Measurements from ENCODE around the gene TBP. TPM values are rescaled to one million over a fixed set of nuclear protein-coding genes. Genes with fewer than 3 reads are reported as not detected.

Gene TBP
- total and polyA plus RNA-seq, 2 of the 13 experiments (the other 11 are each of a cell fraction or from before 2014, with no cell fraction given), result 21.7 to 28.1 TPM

GRCh38 chr6:170554013-170554795 is at the start of gene TBP (continued):
- TF ChIP-seq ZBTB7B (CRISPR knock-in tag; IDR thresholded peaks at IDR 0.05), result peak; percentile 45; the same call in 1 of the 2 replicates
- peak; percentile 99 for TF ChIP-seq SAP130 (CRISPR knock-in tag; IDR thresholded peaks at IDR 0.05; ENCODE audit: low read depth)
- TF ChIP-seq SP4 (CRISPR knock-in tag; IDR thresholded peaks at IDR 0.05), result peak; percentile 93
- peak; percentile 75 for TF ChIP-seq AGO2 (optimal IDR thresholded peaks at IDR 0.05; ENCODE audit: low read depth, low read length)
- peak; percentile 78 for TF ChIP-seq PHF21A (CRISPR knock-in tag; IDR thresholded peaks at IDR 0.05)
- no peak for TF ChIP-seq ZNF660 (CRISPR knock-in tag; IDR thresholded peaks at IDR 0.05; ENCODE audit: borderline replicate concordance, low read depth)
- TF ChIP-seq ZNF101 (CRISPR knock-in tag; IDR thresholded peaks at IDR 0.05; ENCODE audit: borderline replicate concordance, low read depth), result no peak
- TF ChIP-seq RFX3 (CRISPR knock-in tag; IDR thresholded peaks at IDR 0.05), result no peak
- TF ChIP-seq GABPA (IDR thresholded peaks at IDR 0.05; ENCODE audit: low read depth, low read length), result peak; percentile 90
- TF ChIP-seq GABPA (CRISPR knock-in tag; IDR thresholded peaks at IDR 0.05; ENCODE audit: low read depth), result peak; percentile 98
- peak; percentile 99 for TF ChIP-seq KMT2B (CRISPR knock-in tag; IDR thresholded peaks at IDR 0.05)
- TF ChIP-seq IKZF1 (IDR thresholded peaks at IDR 0.05), result no peak
- peak; percentile 78; the same call in 1 of the 2 replicates for TF ChIP-seq KDM3A (CRISPR knock-in tag; IDR thresholded peaks at IDR 0.05; ENCODE audit: low read depth)
- no peak for TF ChIP-seq ATAD3A (CRISPR knock-in tag; IDR thresholded peaks at IDR 0.05)
- TF ChIP-seq ZBTB25 (CRISPR knock-in tag; IDR thresholded peaks at IDR 0.05), result peak; percentile 89
- TF ChIP-seq EZH2 (conservative IDR thresholded peaks at IDR 0.05; ENCODE audit: low read depth, low read length), result no peak
- TF ChIP-seq TCF12 (IDR thresholded peaks at IDR 0.05), result no peak
- no peak for TF ChIP-seq TCF12 (CRISPR knock-in tag; IDR thresholded peaks at IDR 0.05)
- TF ChIP-seq, protein P1, sequence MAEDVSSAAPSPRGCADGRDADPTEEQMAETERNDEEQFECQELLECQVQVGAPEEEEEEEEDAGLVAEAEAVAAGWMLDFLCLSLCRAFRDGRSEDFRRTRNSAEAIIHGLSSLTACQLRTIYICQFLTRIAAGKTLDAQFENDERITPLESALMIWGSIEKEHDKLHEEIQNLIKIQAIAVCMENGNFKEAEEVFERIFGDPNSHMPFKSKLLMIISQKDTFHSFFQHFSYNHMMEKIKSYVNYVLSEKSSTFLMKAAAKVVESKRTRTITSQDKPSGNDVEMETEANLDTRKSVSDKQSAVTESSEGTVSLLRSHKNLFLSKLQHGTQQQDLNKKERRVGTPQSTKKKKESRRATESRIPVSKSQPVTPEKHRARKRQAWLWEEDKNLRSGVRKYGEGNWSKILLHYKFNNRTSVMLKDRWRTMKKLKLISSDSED (CRISPR knock-in tag; IDR thresholded peaks at IDR 0.05), result 0 out of 2 replicates have a peak, but pooled peaks have one; percentile 80
- TF ChIP-seq ZFP1 (CRISPR knock-in tag; IDR thresholded peaks at IDR 0.05), result no peak
- peak; percentile 89; the same call in 1 of the 2 replicates for TF ChIP-seq ZNF225 (CRISPR knock-in tag; IDR thresholded peaks at IDR 0.05)
- no peak for TF ChIP-seq ZNF180 (CRISPR knock-in tag; IDR thresholded peaks at IDR 0.05; ENCODE audit: borderline replicate concordance, low read depth)
- peak; percentile 35; the same call in 1 of the 2 replicates for TF ChIP-seq PAX8 (CRISPR knock-in tag; IDR thresholded peaks at IDR 0.05; ENCODE audit: borderline replicate concordance)
- TF ChIP-seq, protein P2, sequence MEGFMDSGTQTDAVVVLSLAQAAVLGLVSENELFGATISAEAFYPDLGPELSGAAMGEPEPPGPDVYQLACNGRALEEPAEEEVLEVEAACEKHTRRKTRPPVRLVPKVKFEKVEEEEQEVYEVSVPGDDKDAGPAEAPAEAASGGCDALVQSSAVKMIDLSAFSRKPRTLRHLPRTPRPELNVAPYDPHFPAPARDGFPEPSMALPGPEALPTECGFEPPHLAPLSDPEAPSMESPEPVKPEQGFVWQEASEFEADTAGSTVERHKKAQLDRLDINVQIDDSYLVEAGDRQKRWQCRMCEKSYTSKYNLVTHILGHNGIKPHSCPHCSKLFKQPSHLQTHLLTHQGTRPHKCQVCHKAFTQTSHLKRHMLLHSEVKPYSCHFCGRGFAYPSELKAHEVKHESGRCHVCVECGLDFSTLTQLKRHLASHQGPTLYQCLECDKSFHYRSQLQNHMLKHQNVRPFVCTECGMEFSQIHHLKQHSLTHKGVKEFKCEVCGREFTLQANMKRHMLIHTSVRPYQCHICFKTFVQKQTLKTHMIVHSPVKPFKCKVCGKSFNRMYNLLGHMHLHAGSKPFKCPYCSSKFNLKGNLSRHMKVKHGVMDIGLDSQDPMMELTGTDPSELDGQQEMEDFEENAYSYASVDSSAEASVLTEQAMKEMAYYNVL (CRISPR knock-in tag; IDR thresholded peaks at IDR 0.05; ENCODE audit: borderline replicate concordance), result no peak
- TF ChIP-seq IKZF5 (CRISPR knock-in tag; IDR thresholded peaks at IDR 0.05), result peak; percentile 96
- no peak for TF ChIP-seq AKAP8 (CRISPR knock-in tag; IDR thresholded peaks at IDR 0.05)
- peak; percentile 87; the same call in 1 of the 2 replicates for TF ChIP-seq ZFP36L1 (CRISPR knock-in tag; IDR thresholded peaks at IDR 0.05)

Measured in HepG2 (cell line).